Measurements from ENCODE around the gene KCNN4.

- TF ChIP-seq POLR2A (IDR thresholded peaks at IDR 0.05) = no peak
- TF ChIP-seq, protein P1, sequence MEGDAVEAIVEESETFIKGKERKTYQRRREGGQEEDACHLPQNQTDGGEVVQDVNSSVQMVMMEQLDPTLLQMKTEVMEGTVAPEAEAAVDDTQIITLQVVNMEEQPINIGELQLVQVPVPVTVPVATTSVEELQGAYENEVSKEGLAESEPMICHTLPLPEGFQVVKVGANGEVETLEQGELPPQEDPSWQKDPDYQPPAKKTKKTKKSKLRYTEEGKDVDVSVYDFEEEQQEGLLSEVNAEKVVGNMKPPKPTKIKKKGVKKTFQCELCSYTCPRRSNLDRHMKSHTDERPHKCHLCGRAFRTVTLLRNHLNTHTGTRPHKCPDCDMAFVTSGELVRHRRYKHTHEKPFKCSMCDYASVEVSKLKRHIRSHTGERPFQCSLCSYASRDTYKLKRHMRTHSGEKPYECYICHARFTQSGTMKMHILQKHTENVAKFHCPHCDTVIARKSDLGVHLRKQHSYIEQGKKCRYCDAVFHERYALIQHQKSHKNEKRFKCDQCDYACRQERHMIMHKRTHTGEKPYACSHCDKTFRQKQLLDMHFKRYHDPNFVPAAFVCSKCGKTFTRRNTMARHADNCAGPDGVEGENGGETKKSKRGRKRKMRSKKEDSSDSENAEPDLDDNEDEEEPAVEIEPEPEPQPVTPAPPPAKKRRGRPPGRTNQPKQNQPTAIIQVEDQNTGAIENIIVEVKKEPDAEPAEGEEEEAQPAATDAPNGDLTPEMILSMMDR (IDR thresholded peaks at IDR 0.05) = no peak
Measured at GRCh38 chr19:43820884-43821215, 40.1 kb upstream of the KCNN4 start.
